Cardiac fibroblast (primary cell): Measurements from ENCODE around the gene CEP63.
A peak's percentile ranks its signal among the peaks of the same experiment; 100 is the strongest.
"Not testable (repeated sequence)": the region's sequence is repeated elsewhere in the genome, so short reads cannot be mapped to it uniquely, and the experiment has no call there.

Source experiments
- DNase-seq, 2 donors: peaks; one replicate each; pipeline versions ENCODE4 v3.0.0 to v3.0.0-alpha.2; 2010; ENCODE audit warnings: low read depth in 2 of 2
- H3K4me3 ChIP-seq, 2 donors: replicated peaks in 1 of 2; 1 replicate in 1 of 2; 2 replicates in 1 of 2; pipeline ENCODE4 v1.5.1; 2011; ENCODE audit warnings: low read depth in 2 of 2, low read length in 2 of 2, mild to moderate bottlenecking in 2 of 2, moderate library complexity in 1 of 2
- TF ChIP-seq, protein P1 (sequence below): IDR thresholded peaks from one replicate; pipeline ENCODE4 v1.5.1; 2011; ENCODE audit warnings: low read depth, mild to moderate bottlenecking, low read length, inconsistent platforms

Gene CEP63

DNA sequence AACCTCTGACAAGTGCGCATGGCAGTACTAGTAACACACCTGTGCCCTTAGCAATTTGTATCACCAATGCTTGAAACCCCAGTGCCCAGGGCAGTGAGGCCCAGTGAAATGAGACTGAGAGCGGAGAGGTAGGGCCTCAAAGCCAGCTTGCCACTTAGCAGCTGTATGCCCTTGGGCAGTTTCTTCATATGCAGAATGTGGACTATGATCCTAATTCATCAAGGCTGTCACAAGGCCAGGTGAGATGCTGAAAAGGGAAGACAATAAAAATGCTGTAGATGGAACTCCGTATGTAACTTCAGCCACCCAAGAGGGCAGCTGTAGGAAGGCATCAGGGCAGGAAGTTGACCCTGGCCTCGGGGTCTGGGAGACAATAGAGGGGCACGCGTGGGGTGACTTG lies 90.6 kb downstream of the CEP63 start:
- H3K4me3 ChIP-seq: no peak overlapping the region
- no peak for DNase-seq
- TF ChIP-seq, protein P1, sequence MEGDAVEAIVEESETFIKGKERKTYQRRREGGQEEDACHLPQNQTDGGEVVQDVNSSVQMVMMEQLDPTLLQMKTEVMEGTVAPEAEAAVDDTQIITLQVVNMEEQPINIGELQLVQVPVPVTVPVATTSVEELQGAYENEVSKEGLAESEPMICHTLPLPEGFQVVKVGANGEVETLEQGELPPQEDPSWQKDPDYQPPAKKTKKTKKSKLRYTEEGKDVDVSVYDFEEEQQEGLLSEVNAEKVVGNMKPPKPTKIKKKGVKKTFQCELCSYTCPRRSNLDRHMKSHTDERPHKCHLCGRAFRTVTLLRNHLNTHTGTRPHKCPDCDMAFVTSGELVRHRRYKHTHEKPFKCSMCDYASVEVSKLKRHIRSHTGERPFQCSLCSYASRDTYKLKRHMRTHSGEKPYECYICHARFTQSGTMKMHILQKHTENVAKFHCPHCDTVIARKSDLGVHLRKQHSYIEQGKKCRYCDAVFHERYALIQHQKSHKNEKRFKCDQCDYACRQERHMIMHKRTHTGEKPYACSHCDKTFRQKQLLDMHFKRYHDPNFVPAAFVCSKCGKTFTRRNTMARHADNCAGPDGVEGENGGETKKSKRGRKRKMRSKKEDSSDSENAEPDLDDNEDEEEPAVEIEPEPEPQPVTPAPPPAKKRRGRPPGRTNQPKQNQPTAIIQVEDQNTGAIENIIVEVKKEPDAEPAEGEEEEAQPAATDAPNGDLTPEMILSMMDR: no peak

DNA sequence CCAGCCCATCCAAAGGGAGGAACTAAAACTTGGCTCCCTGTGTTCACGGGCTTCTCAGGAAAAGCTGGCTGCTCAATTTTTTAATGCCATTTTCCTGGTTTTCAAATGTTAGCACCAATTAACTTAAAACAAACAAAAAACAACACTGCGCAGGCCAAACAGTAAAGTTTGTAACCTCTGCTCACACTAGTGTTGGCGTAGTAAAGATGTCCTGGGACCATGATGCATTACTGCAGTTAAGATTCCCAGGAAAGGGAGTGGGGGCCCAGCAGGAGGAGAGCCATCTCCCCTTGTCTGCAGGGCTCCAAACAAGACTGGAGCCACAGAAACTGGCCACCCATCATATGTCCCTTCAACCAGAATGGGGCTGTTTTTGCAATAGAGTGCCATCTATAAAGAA lies 91.0 kb downstream of the CEP63 start:
- TF ChIP-seq, protein P1: no peak
- H3K4me3 ChIP-seq: no peak overlapping the region
- DNase-seq: no peak

DNA sequence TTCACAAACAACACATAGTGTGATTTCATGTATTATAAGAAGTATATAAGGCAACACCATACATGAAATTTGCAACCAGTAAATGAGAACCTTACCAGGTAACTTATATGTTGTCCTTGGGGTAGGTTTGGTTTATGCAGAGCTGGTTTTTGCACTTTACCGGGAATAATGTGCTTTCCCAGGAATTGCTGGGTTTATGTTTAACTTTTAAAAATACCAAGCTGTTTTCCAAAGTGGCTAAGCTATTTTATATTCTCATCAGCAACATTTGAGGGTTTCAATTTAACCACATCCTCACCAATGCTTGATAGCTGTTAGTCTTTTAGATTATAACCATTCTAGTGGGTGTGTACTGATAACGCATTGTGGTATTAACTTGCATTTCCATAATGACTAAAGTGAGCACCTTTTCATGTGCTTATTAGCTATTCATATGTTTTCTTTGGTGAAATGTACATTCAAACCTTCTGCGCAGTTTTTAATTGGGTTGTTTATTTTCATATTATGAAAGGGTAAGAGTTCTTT lies 93.3 kb downstream of the CEP63 start:
- no peak overlapping the region for H3K4me3 ChIP-seq
- DNase-seq: no peak

DNA sequence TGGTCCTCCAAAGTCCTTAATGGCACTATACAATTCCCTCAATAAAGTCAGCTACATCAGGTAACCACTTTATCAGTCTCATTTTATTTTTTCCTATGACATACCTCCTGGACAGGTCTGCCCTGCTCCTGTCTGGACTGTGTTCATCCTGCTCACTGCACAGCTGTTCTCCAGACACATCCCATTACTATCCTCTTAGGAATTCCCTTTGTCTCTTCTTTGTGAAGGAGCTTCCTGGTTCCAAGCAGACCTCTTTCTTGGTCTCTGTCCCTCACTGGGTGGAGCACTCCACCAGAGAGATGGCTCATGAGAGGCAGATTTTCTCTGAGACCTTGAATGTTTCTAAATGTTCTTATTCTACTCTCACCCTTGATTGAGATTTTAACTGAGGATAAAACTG lies 104.9 kb downstream of the CEP63 start:
- TF ChIP-seq, protein P1: no peak
- no peak overlapping the region for H3K4me3 ChIP-seq
- DNase-seq: peak in 1 of 2 donors; percentile 38

More for the DNA sequence above, 93.3 kb downstream of the CEP63 start:
- TF ChIP-seq, protein P1: no peak

DNA sequence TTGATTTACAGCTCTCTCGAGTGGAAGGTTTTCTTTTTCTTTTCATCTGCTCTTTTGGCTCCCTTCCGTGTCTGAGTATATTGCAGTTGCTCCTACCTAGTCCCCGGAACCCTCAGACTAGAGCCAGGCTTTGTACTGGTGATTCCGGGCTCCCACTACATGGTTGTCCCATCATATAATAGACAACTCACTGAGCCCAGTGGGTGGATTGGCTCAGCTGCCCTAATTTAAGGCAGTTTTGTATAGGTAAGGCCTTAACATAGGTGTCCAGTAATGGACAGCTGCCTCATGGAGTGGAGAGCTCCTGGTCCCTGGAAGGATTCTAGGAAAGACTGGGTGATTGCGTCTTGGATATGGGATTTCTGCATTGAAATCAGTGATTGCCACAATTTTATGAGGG lies 106.9 kb downstream of the CEP63 start:
- TF ChIP-seq, protein P1: no peak
- DNase-seq: no peak
- no peak overlapping the region for H3K4me3 ChIP-seq

DNA sequence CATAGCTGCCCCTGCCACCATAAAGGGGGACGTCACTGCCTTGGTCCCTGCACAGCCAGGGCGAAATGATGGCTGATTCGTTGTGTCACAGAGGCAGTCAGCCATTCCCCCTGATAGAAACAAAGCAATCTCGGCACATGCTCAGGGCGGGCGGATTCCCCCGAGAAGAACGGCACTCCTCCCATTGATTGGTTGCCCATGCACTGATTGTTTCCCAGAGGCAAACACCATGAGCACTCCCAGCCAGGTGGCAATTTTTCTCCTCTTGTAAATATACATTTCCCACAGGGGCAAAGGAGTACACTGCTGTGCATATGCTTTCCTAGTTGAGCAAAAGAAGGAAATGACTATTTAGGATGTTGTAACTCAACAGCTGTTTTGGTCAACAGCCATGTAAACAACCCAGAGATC lies 108.5 kb downstream of the CEP63 start:
- DNase-seq: peak in 1 of 2 donors; percentile 70
- TF ChIP-seq, protein P1: no peak
- no peak overlapping the region for H3K4me3 ChIP-seq

DNA sequence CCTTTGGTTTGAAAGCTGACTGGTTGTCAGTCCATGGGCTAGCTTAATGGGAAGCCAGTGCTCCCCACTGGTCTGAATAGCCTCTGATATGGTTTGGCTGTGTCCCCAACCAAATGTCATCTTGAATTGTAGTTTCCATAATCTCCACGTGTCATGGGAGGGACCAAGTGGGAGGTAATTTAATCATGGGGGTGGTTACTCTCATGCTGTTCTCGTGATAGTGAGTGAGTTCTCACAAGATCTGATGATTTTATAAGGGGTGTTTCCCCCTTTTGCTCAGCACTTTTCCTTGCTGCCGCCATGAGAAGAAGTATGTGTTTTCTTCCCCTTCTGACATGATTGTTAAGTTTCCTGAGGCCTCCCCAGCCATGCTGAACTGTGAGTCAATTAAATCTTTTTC lies 109.1 kb downstream of the CEP63 start:
- DNase-seq, H3K4me3 ChIP-seq: not testable (repeated sequence)
